H1 (cell line): ENCODE results near the gene ZNF408. TPM values are rescaled to one million over a fixed set of nuclear protein-coding genes. Genes with fewer than 3 reads are reported as not detected.

Experiments
- SRF ChIP-seq: IDR thresholded peaks from 2 replicates; pipeline ENCODE4 v1.6.1; 2011; ENCODE audit warnings: mild to moderate bottlenecking, low read depth, low read length, moderate library complexity
- TCF12 ChIP-seq: IDR thresholded peaks from 2 replicates; pipeline ENCODE4 v1.6.1; 2011; ENCODE audit warnings: low read depth, mild to moderate bottlenecking, low read length
- polyA plus RNA-seq, 7 experiments: library from polyadenylated mRNA; depleted of rRNA in 3 of 7; stranded (reverse) in 5 of 7; unstranded in 2 of 7; fragments of >200 nt in 5 of 7; fragments of 200-250 nt in 2 of 7; gene quantifications; 1 replicate in 5 of 7; 2 replicates in 1 of 7; 4 replicates in 1 of 7; pipeline versions ENCODE4 v1.2.1 to v1.2.3, GENCODE V29; 2011 to 2013; ENCODE audit warnings: missing spikeins in 2 of 7, mixed read lengths in 2 of 7
- total RNA-seq: library from RNA; stranded (reverse); fragmentation: NEBNext Ultra II Directional; extraction: Animal tissue kit (Norgen Biotek cat#: 25700); gene quantifications from 2 replicates; pipeline ENCODE4 v1.2.1, GENCODE V29; 2021

ZNF408 gene
- total and polyA plus RNA-seq, 2 of the 8 experiments (the other 6 are each of a cell fraction or from before 2014, with no cell fraction given), result 10.7 to 11.0 TPM

GRCh38 chr11:46679241-46680163, 21.3 kb upstream of the ZNF408 start (continued):
- TF ChIP-seq TCF12 (no peak), SRF (no peak)
